H1 (cell line): ENCODE data around the gene BASP1. TPM values are rescaled to one million over a fixed set of nuclear protein-coding genes. Genes with fewer than 3 reads are reported as not detected.

ENCODE experiments used
- KDM5A ChIP-seq: fragments of 200-600 bp; IDR thresholded peaks from 2 replicates; pipeline ENCODE4 v1.7.1; 2012; ENCODE audit warnings: mild to moderate bottlenecking, low read length, inconsistent platforms, mixed read lengths
- YY1 ChIP-seq: IDR thresholded peaks from 2 replicates; pipeline ENCODE4 v1.6.1; 2011; ENCODE audit warnings: low read depth, mild to moderate bottlenecking, low read length
- polyA plus RNA-seq, 7 experiments: library from polyadenylated mRNA; depleted of rRNA in 3 of 7; stranded (reverse) in 5 of 7; unstranded in 2 of 7; fragments of >200 nt in 5 of 7; fragments of 200-250 nt in 2 of 7; gene quantifications; 1 replicate in 5 of 7; 2 replicates in 1 of 7; 4 replicates in 1 of 7; pipeline versions ENCODE4 v1.2.1 to v1.2.3, GENCODE V29; 2011 to 2013; ENCODE audit warnings: missing spikeins in 2 of 7, mixed read lengths in 2 of 7
- total RNA-seq: library from RNA; stranded (reverse); fragmentation: NEBNext Ultra II Directional; extraction: Animal tissue kit (Norgen Biotek cat#: 25700); gene quantifications from 2 replicates; pipeline ENCODE4 v1.2.1, GENCODE V29; 2021

Gene BASP1
- total and polyA plus RNA-seq, 2 of the 8 experiments (the other 6 are each of a cell fraction or from before 2014, with no cell fraction given): 95.2 to 104 TPM

- no peak for TF ChIP-seq KDM5A
- no peak for TF ChIP-seq YY1
These were observed 3.0 kb downstream of the BASP1 start (continued) for GRCh38 chr5:17220469-17220868.
